Measurements from ENCODE around the gene CDC42EP2. TPM values are rescaled to one million over a fixed set of nuclear protein-coding genes. Genes with fewer than 3 reads are reported as not detected.
A peak's percentile ranks its signal among the peaks of the same experiment; 100 is the strongest.
"Not testable (repeated sequence)": the region's sequence is repeated elsewhere in the genome, so short reads cannot be mapped to it uniquely, and the experiment has no call there.

Gene CDC42EP2
- total RNA-seq, 1 experiment from 2014 or later = 2.9 TPM

DNA sequence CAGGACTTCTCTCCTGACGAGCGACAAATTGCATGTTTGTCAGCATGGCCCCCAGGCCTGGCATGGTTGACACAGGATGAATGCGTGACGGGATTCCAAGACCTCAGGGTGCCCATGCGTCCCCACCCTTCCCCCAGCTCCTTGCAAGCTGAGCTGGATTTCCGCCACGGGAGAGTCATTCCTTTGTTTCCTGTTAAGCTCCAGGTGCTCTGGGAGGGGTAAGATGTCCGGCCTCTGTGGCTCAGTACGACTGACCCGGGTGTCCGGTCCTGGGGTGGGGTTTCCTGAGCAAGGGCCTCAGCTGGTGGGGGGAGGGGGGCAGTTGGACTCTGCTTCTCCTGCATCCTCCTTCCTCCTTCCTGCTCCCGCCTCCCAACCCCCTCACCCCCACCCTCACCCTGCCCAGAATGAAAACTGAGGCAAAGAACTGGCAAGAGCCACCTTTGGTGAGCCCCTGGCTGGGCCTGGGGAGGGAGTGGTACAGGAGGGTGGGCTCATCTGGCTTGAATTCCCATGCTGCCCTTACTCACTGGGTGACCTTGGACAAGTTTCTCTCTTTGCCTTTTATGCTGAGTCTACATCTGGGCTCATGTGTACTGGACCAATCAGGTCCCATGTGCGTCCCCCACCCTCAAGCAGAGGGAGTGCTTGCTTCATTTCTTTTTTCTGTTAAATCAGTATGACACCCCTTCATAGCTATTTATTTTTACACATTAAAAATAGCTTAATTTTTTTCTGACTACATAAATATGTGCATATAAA, 2.5 kb downstream of the CDC42EP2 start:
- peak; percentile 82 for DNase-seq (ENCODE audit: low read depth)

DNA sequence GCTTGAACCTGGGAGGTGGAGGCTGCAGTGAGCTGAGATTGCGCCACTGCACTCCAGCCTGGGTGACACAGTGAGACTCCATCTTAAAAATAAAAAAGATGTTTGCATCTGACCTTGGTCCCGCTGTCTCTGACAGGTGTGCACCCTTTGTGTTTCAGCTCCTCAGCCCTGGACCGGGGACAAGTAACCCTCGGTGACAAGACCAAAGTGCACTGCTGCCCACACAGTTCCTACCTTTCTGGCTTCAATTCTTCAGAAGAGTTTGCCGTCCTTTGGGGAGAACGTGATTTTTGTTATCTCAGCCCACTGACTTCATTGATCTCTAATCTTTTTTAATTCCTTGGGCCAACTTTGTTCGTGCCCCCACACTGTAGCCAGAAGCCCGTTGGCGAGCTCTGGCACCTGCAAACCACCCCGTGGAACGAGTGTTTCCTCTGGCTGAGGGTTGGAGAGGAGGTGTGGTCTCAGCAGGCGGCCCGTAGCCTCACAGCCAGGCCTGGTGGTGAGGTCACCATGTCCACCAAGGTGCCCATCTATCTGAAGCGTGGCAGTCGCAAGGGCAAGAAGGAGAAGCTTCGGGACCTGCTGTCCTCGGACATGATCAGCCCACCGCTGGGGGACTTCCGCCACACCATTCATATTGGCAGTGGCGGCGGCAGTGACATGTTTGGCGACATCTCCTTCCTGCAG, 5.9 kb downstream of the CDC42EP2 start:
- no peak for DNase-seq (ENCODE audit: low read depth)

DNA sequence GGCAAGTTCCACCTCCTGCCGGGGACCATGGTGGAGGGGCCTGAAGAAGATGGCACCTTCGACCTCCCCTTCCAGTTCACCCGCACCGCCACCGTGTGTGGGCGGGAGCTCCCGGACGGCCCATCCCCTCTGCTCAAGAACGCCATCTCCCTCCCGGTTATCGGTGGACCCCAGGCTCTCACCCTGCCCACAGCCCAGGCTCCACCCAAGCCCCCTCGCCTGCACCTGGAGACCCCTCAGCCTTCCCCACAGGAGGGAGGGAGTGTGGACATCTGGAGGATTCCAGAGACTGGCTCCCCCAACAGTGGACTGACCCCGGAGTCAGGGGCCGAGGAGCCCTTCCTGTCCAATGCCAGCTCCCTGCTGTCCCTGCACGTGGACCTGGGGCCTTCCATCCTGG, 6.4 kb downstream of the CDC42EP2 start:
- DNase-seq (ENCODE audit: low read depth) = no peak

DNA sequence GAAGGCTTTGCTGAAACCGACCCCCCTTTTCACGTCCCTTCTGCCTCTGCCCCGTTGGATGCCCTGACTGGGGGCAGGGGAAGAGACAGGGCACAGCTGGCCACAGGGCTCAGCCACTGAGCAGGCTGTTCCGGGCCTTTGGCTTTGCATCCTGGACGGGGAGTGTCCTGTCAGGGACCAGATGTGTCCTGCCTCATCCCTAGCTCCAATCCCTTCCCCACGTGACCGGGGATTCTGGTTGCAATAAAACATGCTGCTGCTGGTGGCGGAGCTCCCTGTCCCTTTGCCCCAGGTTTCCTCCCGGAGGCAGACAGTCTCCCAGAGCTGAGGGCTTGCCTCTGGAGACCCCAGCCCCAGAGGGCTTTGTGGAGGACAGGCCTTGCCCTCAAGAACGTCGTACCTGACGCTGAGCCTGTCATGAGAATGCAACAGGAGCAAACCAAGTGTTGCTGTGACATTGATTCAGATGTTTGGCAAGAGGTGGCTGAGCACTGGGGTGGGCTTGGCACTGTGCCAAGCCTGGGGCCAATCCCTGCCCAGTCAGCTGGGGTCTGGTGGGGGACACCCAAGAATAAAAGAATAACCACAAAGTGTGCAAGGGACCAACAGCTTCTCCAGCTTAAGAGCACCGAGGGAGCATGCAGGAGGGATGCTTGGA, 7.3 kb downstream of the CDC42EP2 start:
- DNase-seq (ENCODE audit: low read depth) = no peak

DNA sequence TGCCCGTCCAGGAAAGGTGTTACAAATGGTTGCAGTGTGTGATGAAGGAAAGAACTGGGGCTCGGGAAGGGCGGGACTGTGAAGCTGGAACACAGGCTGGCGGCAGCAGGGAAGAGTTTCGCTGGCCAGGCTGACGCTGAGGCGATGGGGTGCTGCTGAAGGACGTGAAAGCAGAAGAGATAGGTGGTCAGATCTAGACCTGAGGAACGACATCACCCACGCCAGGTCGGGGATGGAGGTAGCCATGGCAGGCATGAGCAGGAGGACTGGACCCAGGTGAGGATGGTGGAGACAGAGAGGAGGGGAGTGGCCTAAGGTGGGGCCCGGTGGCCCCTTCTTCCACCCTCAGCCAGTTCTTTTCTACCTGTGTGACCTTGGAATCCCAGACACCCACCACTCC, 9.1 kb downstream of the CDC42EP2 start:
- DNase-seq (ENCODE audit: low read depth) = no peak

DNA sequence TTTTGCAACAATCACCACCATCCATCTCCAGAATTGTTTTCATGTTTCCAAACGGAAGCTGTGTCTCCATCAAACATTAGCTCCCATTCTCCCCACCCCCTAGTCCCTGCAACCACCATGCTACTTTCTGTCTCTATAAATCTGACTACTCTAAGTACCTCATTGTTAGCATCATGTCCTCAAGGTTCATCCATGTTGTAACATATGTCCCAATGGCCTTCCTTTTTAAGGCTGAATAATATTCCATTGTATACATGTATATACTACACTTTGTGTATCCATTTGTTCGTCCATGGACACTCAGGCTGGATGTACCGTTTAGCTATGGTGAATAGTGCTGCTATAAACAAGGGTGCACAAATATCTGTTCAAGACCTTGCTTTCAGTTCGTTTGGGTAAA, 10.8 kb downstream of the CDC42EP2 start:
- DNase-seq (ENCODE audit: low read depth) = no peak

DNA sequence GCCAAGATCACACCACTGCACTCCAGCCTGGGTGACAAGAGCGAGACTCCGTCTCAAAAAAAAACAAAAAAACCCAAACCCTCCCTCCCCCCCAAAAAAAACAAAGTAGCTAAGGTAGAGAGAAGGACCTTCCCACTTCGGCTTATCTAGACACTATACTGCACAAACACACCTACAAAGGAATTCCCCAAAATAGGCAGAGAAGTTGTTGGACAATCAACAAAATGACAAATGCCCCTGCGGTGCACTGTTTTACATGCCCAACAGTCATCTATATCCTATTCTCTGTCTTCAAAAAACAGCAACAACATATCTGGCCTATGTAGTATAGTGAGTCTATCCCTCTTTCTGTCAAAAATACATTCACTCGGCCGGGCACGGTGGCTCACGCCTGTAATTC, 12.4 kb downstream of the CDC42EP2 start:
- no peak for DNase-seq (ENCODE audit: low read depth)

DNA sequence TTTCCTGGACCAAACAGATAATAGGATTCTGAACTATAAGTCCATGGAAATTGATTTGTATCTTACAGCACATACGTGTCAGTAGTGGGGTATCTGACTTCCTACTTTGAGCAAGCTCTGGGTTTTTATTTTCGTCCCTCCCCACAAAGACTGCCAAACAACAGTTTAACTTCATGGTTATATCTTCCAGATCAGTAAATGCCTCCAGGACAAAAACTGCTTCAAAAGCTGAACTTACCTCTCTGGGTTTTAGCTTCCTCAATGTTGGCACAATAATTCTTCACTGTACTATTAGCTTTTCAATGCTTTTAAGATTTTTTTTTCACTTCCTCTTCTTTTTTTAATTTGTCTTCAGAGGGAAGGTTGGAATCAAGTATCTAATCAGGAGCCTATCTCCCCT, 14.8 kb downstream of the CDC42EP2 start:
- no peak for DNase-seq (ENCODE audit: low read depth)

DNA sequence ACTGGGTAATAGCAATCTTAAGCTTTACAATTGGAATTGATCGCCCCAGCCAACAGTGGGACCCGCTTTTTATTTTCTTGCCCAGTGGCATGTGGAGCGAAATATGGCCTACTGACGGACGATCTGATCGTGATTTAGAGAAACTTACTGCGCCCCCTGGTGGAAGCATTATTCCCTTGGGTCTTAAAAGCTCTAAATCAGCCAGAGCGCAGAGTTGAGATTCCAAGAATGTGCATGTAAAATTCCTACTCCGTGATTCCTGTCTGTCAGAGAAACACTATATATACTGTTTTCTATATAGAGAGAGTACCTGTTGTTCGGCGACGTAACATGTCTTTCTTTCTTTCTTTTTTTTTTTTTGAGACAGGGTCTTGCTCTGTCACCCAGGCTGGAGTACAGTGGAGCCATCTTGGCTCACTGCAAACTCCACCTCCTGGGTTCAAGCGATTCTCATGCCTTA, 15.3 kb downstream of the CDC42EP2 start:
- DNase-seq (ENCODE audit: low read depth) = peak; percentile 84

DNA sequence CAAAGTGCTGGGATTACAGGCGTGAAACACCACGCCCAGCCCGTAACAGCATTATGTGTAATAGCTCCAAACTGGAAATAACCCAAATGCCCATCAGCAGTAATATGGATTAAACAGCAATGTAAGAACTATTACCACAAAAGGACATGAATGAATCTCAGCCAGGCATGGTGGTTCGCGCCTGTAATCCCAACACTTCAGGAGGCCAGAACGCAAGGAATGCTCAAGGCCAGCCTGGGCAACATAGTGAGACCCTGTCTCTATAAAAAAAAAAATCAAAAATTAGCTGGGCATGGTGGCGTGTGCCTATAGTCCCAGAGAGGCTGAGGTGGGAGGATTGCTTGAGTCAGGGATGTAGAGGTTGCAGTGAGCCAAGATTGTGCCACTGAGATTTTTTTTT, 15.9 kb downstream of the CDC42EP2 start:
- DNase-seq (ENCODE audit: low read depth) = no peak

DNA sequence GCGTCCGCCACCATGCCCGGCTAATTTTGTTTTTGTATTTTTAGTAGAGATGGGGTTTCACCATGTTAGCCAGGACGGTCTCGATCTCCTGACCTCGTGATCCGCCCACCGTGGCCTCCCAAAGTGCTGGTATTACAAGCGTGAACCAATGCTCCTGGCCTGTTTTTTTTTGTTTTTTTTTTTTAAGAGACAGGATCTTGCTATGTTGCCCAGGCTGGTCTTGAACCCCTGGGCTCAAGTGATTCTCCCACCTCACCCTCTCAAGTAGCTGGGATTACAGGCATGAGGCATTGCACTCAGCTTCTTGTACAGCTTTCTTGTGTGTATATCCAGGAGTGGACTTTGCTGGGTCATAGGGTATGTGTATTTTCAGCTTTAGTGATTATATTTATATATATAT, 17.9 kb downstream of the CDC42EP2 start:
- not testable (repeated sequence) for DNase-seq (ENCODE audit: low read depth)

DNA sequence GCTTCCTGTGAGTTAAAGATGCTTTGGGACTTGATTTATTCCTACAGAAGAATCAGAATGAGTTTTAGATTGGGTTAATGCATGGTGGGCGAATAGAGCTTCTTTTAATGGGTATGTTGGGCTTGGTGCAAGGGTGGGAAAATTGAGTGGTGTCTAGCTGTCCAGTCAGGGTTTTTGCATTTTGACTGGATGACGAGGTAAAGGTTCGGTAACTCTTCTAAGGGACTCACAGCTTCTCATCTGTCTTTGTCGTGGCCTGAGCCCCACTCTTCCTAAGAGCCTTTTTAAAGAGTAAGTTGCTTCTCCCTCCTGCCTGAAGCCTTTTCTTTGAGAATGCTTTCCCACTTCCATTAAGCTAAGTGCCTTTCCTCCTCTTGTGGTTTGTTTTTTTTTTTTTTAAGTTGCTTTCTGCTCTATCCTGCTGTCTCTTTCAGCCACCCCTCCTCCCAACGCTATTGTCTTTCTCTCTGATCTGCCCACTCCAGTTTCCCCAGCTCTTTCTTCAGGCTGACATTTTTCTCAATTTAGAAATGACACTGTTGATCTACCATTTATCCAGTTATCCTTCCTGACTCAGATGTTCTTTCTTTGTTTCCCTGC, 20.1 kb downstream of the CDC42EP2 start:
- no peak for DNase-seq (ENCODE audit: low read depth)

DNA sequence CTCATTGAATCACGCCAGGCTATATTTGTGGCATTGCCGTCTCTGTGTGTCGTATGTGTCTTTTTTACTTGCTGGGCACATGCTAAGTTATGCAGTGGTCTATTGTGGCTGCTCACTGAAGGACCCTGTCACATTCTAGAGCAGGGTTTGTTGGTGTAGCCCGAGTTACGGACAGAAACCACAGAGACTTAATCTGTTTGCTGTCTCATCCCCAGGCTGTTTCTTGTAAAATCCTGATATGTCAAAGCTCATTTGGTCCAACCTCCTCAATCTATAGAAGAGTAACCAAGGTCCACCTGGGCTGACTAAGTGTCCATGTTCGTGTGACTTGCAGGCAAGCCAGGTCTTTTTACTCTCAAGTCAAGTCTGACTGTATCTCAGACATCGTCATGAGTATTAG, 24.0 kb downstream of the CDC42EP2 start:
- no peak for DNase-seq (ENCODE audit: low read depth)

DNA sequence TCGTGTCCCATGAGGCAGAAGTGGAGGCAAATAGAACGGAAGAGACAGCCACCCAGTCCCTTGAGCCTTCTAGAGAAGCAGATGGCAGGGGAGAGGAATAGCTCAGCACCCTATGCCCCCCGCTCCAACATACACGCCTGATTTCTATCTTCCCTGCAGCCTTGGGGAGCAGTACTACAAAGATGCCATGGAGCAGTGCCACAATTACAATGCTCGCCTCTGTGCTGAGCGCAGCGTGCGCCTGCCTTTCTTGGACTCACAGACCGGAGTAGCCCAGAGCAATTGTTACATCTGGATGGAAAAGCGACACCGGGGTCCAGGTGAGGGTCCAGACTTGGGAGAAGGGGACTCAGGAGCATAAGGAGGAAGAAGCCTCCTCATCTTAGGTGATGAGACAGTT, 25.6 kb downstream of the CDC42EP2 start:
- DNase-seq (ENCODE audit: low read depth) = no peak

DNA sequence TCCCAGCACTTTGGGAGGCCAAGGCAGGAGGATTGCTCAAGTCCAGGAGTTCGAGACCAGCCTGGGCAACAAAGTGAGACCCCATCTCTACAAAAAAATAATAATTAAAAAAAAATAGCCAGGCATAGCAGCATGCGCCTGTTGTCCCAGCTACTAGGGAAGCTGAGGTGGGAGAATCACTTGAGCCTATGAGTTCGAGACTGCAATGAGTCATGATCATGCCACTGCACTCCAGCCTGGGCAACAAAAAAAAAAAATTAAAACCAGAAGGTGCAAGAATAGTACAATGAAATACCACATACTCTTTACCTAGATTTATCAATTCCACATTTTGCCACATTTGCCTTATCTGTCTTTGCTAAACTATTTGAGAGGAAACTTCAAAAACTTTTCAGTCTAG, 27.2 kb downstream of the CDC42EP2 start:
- no peak for DNase-seq (ENCODE audit: low read depth)

DNA sequence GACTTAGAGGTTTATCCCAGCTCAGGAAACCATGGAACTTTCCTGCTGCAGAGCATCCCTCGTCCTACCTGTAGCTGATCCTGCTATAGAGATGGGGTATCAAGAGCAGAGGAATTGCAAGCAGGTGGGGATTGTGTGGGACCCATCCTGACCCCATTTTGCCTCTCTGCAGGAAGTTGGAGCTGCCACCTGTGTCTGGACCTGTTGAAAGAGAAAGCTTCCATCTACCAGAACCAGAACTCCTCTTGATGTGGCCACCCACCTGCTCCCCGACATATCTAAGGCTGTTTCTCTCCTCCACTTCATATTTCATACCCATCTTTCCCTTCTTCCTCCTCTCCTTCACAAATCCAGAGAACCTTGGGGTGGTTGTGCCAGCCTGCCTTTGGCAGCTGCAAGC, 36.8 kb downstream of the CDC42EP2 start:
- no peak for DNase-seq (ENCODE audit: low read depth)

DNA sequence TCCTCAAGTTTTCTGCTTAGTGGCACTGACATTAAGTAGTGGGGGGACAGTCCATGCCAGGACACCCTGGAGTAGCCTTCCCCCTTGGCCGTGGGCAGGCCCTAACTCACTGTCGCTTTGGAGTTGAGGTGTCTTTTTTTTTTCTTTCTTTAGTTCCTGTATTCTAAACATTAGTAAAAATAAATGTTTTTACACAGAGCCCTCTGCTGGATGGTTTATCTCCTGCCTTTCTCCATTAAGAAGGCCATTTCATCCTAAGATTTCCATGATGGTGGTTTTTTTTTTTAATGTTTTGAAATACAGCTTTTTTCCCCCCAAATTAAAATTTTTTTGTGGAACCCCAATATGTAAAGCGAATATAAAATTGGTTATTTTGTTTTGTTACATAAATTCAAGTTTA, 38.1 kb downstream of the CDC42EP2 start:
- no peak for DNase-seq (ENCODE audit: low read depth)

DNA sequence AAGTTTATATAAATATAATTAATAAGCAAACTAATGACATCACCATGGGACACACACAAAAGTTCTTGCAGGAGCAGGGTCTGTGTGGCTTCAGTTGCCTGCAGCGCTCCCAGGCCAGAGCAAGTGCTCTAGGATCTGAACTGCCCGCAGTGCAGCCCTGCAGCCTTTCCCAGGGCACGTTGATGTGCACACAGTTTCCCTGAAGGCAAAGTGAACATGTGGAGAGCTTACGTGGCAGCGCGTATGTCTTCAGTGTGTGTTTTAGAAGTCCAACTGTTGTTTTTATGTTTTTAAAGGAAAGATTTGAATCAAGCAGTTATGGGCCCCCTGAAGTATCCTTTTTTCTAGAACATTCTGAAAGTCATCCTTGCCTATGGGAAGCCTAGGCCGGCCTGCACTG, 38.7 kb downstream of the CDC42EP2 start:
- no peak for DNase-seq (ENCODE audit: low read depth)

DNA sequence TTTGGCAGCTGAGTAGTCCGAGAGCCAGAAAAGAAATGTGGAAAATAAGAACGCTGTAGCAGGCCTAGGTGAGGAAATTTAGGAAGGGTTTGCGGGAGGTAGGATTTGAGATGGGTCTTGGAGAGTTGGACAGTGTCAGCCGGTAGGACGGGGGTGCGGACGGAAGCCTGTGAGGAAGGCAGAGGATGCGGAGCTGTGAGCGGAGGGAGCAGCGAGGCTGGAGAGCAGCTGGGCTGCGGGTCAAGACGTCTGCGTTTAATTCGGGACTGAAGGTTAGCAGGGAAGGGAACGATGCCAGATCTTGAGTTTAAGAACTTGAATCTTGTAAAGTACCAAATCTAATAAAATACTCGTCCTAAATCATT, 39.2 kb downstream of the CDC42EP2 start:
- DNase-seq (ENCODE audit: low read depth) = no peak

DNA sequence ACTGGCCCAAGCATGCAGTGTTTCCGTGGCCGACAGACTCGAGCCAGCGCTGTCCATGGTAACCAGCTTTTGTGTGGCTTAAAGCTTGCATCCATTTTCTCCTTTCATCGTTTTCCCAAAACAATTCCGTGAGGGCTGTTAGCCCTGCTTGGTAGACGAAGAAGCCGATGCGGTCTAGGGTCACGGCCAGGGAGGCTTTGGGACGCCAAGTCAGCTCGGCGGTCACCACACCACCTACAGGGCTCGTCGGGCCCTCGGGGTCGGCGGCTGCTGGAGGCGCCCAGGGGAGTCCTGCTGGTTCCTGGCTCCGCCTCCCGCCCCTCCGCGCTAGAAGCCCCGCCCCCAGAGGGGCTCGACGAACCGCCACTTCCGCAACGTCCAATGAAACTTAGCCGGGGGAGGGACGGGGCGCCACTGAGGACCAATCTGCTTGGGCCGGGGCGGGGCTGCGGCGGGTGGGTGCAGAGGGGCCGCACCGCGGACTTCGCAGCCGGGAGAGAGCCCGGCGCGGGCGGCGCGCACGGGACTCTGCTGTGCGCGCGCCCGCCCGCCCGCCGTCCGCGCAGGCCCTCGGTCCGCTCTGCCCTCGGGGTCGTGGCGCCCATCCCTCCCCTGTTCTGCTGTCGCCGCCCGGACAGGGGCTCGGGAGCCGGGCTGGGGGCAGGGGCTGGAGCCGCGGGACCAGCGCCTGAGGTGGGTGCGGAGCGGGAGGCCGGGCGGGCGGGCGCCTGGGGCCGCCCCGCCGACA, 39.8 kb downstream of the CDC42EP2 start, which contains the start of gene TIGD3:
Gene TIGD3, plus strand, starts transcription at position 487 of the 748 bp plus-strand sequence. CDS start 1,058 bp downstream, outside the sequence.
- peak; percentile 97 for DNase-seq (ENCODE audit: low read depth)

DNA sequence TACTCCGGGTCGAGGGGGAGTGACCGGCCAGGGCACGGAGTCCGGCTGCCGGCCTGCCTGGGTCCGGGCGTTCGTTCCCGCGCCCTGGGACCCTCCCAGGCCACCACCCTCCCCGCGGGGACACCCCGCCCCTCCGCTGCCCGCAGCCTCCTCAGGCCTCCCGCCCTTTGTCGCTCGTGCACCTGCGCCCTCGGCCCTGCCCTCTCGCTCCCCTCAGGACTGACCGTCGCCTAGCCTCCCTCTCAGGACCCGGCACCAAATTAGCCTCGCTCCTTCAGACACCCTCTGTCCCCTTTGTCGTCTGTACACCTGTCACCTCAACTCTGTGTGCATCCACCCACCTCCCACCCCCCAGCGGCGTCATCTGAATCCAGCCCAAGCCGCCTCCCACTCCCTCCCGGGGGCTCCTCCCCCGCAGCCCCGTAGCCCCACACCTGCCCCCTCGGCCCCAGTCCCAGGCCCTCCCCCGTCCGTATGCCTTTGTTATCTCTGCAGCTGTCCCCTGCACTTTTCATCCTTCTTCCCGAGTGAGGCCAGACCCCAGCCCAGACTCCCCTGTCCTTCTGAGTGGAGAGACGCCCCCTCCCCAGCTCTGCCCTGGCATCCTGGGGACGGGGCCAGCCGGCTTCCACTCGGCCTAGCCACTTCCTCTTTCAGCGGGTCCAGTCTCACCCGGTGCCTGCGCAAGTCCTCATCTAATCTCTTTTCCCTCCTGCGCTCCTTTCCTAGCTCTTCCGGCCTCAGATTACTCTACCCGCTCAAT, 40.5 kb downstream of the CDC42EP2 start:
- DNase-seq (ENCODE audit: low read depth) = no peak
